Urinary bladder (tissue), 4 donors: ENCODE measurements around the gene PXYLP1. TPM values are rescaled to one million over a fixed set of nuclear protein-coding genes. Genes with fewer than 3 reads are reported as not detected.

ENCODE experiments used
- DNase-seq: peaks from one replicate; pipeline ENCODE4 v3.0.0-alpha.2; 2015; ENCODE audit errors: extremely low spot score
- H3K27ac ChIP-seq: one replicate; pipeline ENCODE4 v1.5.1; 2013; ENCODE audit warnings: low read depth, mild to moderate bottlenecking, moderate library complexity
- H3K36me3 ChIP-seq: one replicate; pipeline ENCODE4 v1.6.1; 2013; ENCODE audit warnings: mild to moderate bottlenecking, moderate library complexity; ENCODE audit not compliant: insufficient read depth
- H3K4me1 ChIP-seq: one replicate; pipeline ENCODE4 v1.6.1; 2013; ENCODE audit warnings: mild to moderate bottlenecking, moderate library complexity; ENCODE audit not compliant: insufficient read depth
- H3K4me3 ChIP-seq: one replicate; pipeline ENCODE4 v1.5.1; 2013; ENCODE audit warnings: low read depth, low read length
- WGBS: extraction: QIAGEN DNeasy Blood & Tissue Kit; methylation state at CpG from one replicate; pipeline ENCODE4 v1.1.7; 2013; 5-methylcytosine and 5-hydroxymethylcytosine counted together
- polyA plus RNA-seq: library from polyadenylated mRNA; stranded (reverse); fragments of 200-250 nt; gene quantifications from one replicate; pipeline ENCODE4 v1.2.3, GENCODE V29; 2013
- total RNA-seq: library from RNA; depleted of rRNA; stranded (reverse); fragments of >200 nt; gene quantifications from one replicate; pipeline ENCODE4 v1.2.3, GENCODE V29; 2014
- donor health status: healthy with polysubstance abuse.
- donor health status: healthy.

The PXYLP1 gene
- total and polyA plus RNA-seq, 2 donors = 6.2 to 32.6 TPM

GRCh38 chr3:141262308-141262705 lies 30.7 kb downstream of the PXYLP1 start:
- Histone ChIP-seq H3K4me1 (no peaks in the 10 kb centered on the region), H3K4me3 (no peak overlapping the region), H3K36me3 (peaks cover 3% of the 10 kb centered on the region), H3K27ac (no peak overlapping the region)
- DNase-seq = no peak
- WGBS = 90% methylated on average over 4 of the region's 4 CpGs

- 94% methylated on average over 9 of the region's 9 CpGs for WGBS
- Histone ChIP-seq H3K27ac (no peak overlapping the region), H3K36me3 (peaks cover 3% of the 10 kb centered on the region), H3K4me1 (no peaks in the 10 kb centered on the region), H3K4me3 (no peak overlapping the region)
- no peak for DNase-seq
Measured at GRCh38 chr3:141266186-141266585, 34.6 kb downstream of the PXYLP1 start.

- H3K27ac ChIP-seq = no peak overlapping the region
- WGBS = 73% methylated on average over 13 of the region's 13 CpGs
- no peaks in the 10 kb centered on the region for H3K36me3 ChIP-seq
- DNase-seq = no peak
- no peak overlapping the region for H3K4me3 ChIP-seq
- no peaks in the 10 kb centered on the region for H3K4me1 ChIP-seq
Measured at GRCh38 chr3:141266797-141267555, 35.4 kb downstream of the PXYLP1 start.

GRCh38 chr3:141267629-141268028 lies 36.0 kb downstream of the PXYLP1 start:
- Histone ChIP-seq H3K27ac (no peak overlapping the region), H3K4me1 (no peaks in the 10 kb centered on the region), H3K4me3 (no peak overlapping the region), H3K36me3 (no peaks in the 10 kb centered on the region)
- no peak for DNase-seq

- H3K27ac ChIP-seq = no peak overlapping the region
- no peaks in the 10 kb centered on the region for H3K36me3 ChIP-seq
- no peak for DNase-seq
- H3K4me1 ChIP-seq = no peaks in the 10 kb centered on the region
- 86% methylated on average over 7 of the region's 7 CpGs for WGBS
- H3K4me3 ChIP-seq = no peak overlapping the region
Measured at GRCh38 chr3:141268306-141268705, 36.7 kb downstream of the PXYLP1 start.

GRCh38 chr3:141268791-141269190 lies 37.2 kb downstream of the PXYLP1 start:
- H3K27ac ChIP-seq = no peak overlapping the region
- no peak for DNase-seq
- WGBS = 90% methylated on average over 4 of the region's 4 CpGs

GRCh38 chr3:141269961-141270360 lies 38.3 kb downstream of the PXYLP1 start:
- DNase-seq = no peak
- H3K4me3 ChIP-seq = no peak overlapping the region
- no peak overlapping the region for H3K27ac ChIP-seq
- H3K36me3 ChIP-seq = no peaks in the 10 kb centered on the region
- H3K4me1 ChIP-seq = no peaks in the 10 kb centered on the region
- 99% methylated on average over 3 of the region's 3 CpGs for WGBS

More at GRCh38 chr3:141268791-141269190, 37.2 kb downstream of the PXYLP1 start:
- H3K36me3 ChIP-seq = no peaks in the 10 kb centered on the region
- no peaks in the 10 kb centered on the region for H3K4me1 ChIP-seq
- no peak overlapping the region for H3K4me3 ChIP-seq

- 92% methylated on average over 4 of the region's 4 CpGs for WGBS
- Histone ChIP-seq H3K36me3 (no peaks in the 10 kb centered on the region), H3K4me3 (no peak overlapping the region), H3K4me1 (no peaks in the 10 kb centered on the region), H3K27ac (no peak overlapping the region)
- DNase-seq = no peak
Measured at GRCh38 chr3:141271279-141272030, 39.8 kb downstream of the PXYLP1 start.

GRCh38 chr3:141272906-141273662 lies 41.5 kb downstream of the PXYLP1 start:
- no peak for DNase-seq
- Histone ChIP-seq H3K4me3 (no peak overlapping the region), H3K27ac (no peak overlapping the region), H3K4me1 (no peaks in the 10 kb centered on the region), H3K36me3 (no peaks in the 10 kb centered on the region)
- WGBS = 84% methylated on average over 8 of the region's 8 CpGs

- H3K27ac ChIP-seq = no peak overlapping the region
- 92% methylated on average over 15 of the region's 15 CpGs for WGBS
- DNase-seq = no peak
- H3K4me3 ChIP-seq = no peak overlapping the region
- H3K4me1 ChIP-seq = no peaks in the 10 kb centered on the region
- no peaks in the 10 kb centered on the region for H3K36me3 ChIP-seq
Measured at GRCh38 chr3:141273700-141274410, 42.2 kb downstream of the PXYLP1 start.

- no peak for DNase-seq
- Histone ChIP-seq H3K36me3 (no peaks in the 10 kb centered on the region), H3K4me3 (no peak overlapping the region), H3K4me1 (no peaks in the 10 kb centered on the region), H3K27ac (no peak overlapping the region)
- WGBS = 94% methylated on average over 10 of the region's 10 CpGs
Measured at GRCh38 chr3:141274411-141275031, 42.9 kb downstream of the PXYLP1 start.

GRCh38 chr3:141275032-141275422 lies 43.4 kb downstream of the PXYLP1 start:
- DNase-seq = no peak
- no peak overlapping the region for H3K27ac ChIP-seq
- H3K36me3 ChIP-seq = no peaks in the 10 kb centered on the region
- no peak overlapping the region for H3K4me3 ChIP-seq
- WGBS = 80% methylated on average over 1 of the region's 1 CpG
- no peaks in the 10 kb centered on the region for H3K4me1 ChIP-seq

GRCh38 chr3:141275511-141275910 lies 43.9 kb downstream of the PXYLP1 start:
- H3K4me1 ChIP-seq = no peaks in the 10 kb centered on the region
- 69% methylated on average over 2 of the region's 2 CpGs for WGBS

More at GRCh38 chr3:141275511-141275910, 43.9 kb downstream of the PXYLP1 start:
- no peak overlapping the region for H3K4me3 ChIP-seq
- DNase-seq = no peak
- no peak overlapping the region for H3K27ac ChIP-seq
- H3K36me3 ChIP-seq = no peaks in the 10 kb centered on the region
